Hepatocyte (in vitro differentiated cells): ENCODE results near the gene NDUFAF7.

Experiments
- EZH2 ChIP-seq: fragments of 200-600 bp; sonication (generic); IDR thresholded peaks from 2 replicates; pipeline ENCODE4 v1.6.1; 2016; ENCODE audit warnings: antibody characterized with exemption, mild to moderate bottlenecking, borderline replicate concordance
- TF ChIP-seq, protein P1 (sequence below): fragments of 200-600 bp; sonication (generic); IDR thresholded peaks from 2 replicates; pipeline ENCODE4 v1.5.1; 2016; ENCODE audit warnings: antibody characterized with exemption, mild to moderate bottlenecking; ENCODE audit not compliant: poor library complexity

DNA sequence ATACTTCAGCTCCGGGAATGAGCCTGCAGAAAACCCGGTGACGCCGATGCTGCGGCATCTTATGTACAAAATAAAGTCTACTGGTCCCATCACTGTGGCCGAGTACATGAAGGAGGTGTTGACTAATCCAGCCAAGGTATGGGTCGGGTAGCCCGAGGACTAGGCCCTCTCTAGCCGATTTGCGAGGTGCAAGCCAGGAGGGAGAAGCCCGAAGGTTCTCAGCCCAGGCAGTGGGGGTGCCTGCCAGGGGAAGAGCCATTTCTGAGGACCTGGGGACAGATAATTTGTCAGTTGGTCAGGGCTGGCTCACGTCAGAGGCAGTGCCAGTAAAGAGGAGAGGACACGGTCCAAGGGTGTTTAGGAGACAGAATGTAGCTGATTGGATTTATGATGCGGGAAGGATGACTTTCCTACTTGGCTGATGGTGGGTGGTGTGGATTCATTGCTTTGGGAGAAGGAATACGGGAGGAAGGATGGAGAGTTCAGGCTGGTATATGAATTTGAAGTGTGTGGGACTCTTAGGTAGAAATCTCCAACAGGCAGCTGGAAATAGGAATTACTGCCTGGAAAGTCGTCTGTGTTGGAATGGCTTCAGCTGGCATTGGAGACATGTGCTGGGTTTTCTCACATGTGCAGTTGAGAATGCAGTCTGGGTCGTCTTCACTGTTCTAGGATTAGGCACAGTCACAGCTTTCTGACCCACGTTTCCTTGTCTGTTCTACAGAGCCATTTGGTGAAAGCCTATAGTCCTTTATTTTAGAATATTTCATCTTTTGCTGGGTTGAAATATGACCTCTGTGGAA, 874 bp downstream of the NDUFAF7 start:
- TF ChIP-seq, protein P1, sequence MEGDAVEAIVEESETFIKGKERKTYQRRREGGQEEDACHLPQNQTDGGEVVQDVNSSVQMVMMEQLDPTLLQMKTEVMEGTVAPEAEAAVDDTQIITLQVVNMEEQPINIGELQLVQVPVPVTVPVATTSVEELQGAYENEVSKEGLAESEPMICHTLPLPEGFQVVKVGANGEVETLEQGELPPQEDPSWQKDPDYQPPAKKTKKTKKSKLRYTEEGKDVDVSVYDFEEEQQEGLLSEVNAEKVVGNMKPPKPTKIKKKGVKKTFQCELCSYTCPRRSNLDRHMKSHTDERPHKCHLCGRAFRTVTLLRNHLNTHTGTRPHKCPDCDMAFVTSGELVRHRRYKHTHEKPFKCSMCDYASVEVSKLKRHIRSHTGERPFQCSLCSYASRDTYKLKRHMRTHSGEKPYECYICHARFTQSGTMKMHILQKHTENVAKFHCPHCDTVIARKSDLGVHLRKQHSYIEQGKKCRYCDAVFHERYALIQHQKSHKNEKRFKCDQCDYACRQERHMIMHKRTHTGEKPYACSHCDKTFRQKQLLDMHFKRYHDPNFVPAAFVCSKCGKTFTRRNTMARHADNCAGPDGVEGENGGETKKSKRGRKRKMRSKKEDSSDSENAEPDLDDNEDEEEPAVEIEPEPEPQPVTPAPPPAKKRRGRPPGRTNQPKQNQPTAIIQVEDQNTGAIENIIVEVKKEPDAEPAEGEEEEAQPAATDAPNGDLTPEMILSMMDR: no peak
- no peak for TF ChIP-seq EZH2
